ENCODE results near the gene TMPRSS5.

DNA sequence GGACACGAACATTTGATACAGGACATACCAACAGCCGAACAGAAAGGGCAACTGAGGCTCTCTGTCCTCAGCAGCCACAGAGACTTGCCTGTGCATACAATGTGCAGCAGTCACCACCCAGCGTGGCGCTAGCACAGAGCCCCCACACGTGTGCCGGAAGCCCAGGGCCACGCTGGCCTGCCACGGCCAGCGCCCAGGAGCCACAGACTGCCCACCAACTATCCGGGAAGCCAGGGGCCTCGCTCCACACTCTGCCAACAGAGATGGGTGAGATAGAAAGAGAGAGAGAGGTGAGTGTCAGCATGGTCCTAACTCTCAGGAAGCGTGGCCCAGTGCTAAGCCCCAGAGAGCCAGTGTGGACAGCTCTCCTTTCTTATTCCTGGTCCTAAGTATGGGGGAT lies 11.7 kb downstream of the TMPRSS5 start:
- TF ChIP-seq GATA3 (IDR thresholded peaks at IDR 0.05; ENCODE audit: low read depth, low read length), result no peak
- no peak for TF ChIP-seq GATA2 (IDR thresholded peaks at IDR 0.05; ENCODE audit: low read depth, low read length)
